H1 (cell line): ENCODE results near the gene LMBR1. TPM values are rescaled to one million over a fixed set of nuclear protein-coding genes. Genes with fewer than 3 reads are reported as not detected.

Experiments
- CTCF ChIA-PET: fragments of 300-600 bp; sonication (Branson Sonifier 250); formaldehyde crosslinking; loops from one replicate; lab custom pipeline; 2021; ENCODE audit not compliant: partially characterized antibody; lab: Charles Lee
- POLR2A ChIA-PET: fragments of 300-600 bp; sonication (Branson Sonifier 250); formaldehyde crosslinking; loops from one replicate; lab custom pipeline; 2021; ENCODE audit warnings: inconsistent platforms; ENCODE audit not compliant: partially characterized antibody; lab: Charles Lee
- DNase-seq, 2 experiments: peaks; one replicate each; pipeline versions ENCODE4 v3.0.0 to v3.0.0-alpha.2; 2010 to 2022; ENCODE audit warnings: low spot score in 2 of 2, low read depth in 1 of 2, mixed read lengths in 1 of 2
- FAIRE-seq: peaks from 2 replicates; lab custom pipeline; 2011; peaks lifted over from hg19 to GRCh38; lab: Jason Lieb, UNC
- H2AFZ ChIP-seq: 2 replicates; pipeline ENCODE4 v1.8.1; 2012; ENCODE audit warnings: low read length, inconsistent platforms
- H2AK5ac ChIP-seq: 2 replicates; pipeline ENCODE4 v1.6.1; 2013; ENCODE audit warnings: low read depth, low read length
- H2BK120ac ChIP-seq: replicated peaks from 2 replicates; pipeline ENCODE3; 2013; ENCODE audit warnings: low read depth, low read length, inconsistent platforms
- H2BK12ac ChIP-seq: 2 replicates; pipeline ENCODE4 v1.6.1; 2013; ENCODE audit warnings: low read depth, low read length
- H2BK15ac ChIP-seq: 2 replicates; pipeline ENCODE4 v1.6.1; 2013; ENCODE audit warnings: low read length
- H2BK20ac ChIP-seq: 2 replicates; pipeline ENCODE4 v1.6.1; 2013; ENCODE audit warnings: low read length
- H2BK5ac ChIP-seq: 2 replicates; pipeline ENCODE4 v1.6.1; 2013; ENCODE audit warnings: low read depth, low read length
- H3K14ac ChIP-seq: 2 replicates; pipeline ENCODE4 v1.6.1; 2013; ENCODE audit warnings: inconsistent platforms; ENCODE audit not compliant: insufficient read length
- H3K18ac ChIP-seq: 2 replicates; pipeline ENCODE4 v1.6.1; 2013; ENCODE audit warnings: low read length; ENCODE audit errors: extremely low read depth
- H3K23ac ChIP-seq: 2 replicates; pipeline ENCODE4 v1.6.1; 2013; ENCODE audit warnings: inconsistent platforms; ENCODE audit not compliant: insufficient read length
- H3K23me2 ChIP-seq: 2 replicates; pipeline ENCODE4 v1.6.1; 2013; ENCODE audit warnings: low read depth, low read length
- H3K27ac ChIP-seq: 2 replicates; pipeline ENCODE4 v1.6.1; 2011; ENCODE audit warnings: low read depth, low read length, inconsistent platforms
- H3K27me3 ChIP-seq, 4 experiments: replicated peaks in 1 of 4; 1 replicate in 1 of 4; 2 replicates in 3 of 4; pipeline versions ENCODE4 v1.6.1 to v1.8.1; 2011 to 2013; ENCODE audit warnings: low read length in 3 of 4, mild to moderate bottlenecking in 3 of 4, inconsistent platforms in 2 of 4, mixed read lengths in 2 of 4, moderate library complexity in 1 of 4; ENCODE audit not compliant: control insufficient read depth in 3 of 4, insufficient read depth in 3 of 4; ENCODE audit errors: extremely low read depth in 1 of 4
- H3K36me3 ChIP-seq, 4 experiments: 2 replicates each; pipeline versions ENCODE4 v1.6.1 to v1.8.1; 2011 to 2013; ENCODE audit warnings: mild to moderate bottlenecking in 4 of 4, low read length in 3 of 4, moderate library complexity in 2 of 4, control low read depth in 1 of 4, inconsistent platforms in 1 of 4; ENCODE audit not compliant: insufficient read depth in 4 of 4, control insufficient read depth in 2 of 4
- H3K4ac ChIP-seq: replicated peaks from 2 replicates; pipeline ENCODE3; 2013; ENCODE audit warnings: low read length, low read depth, mixed read lengths, inconsistent platforms; ENCODE audit not compliant: insufficient read length
- H3K4me1 ChIP-seq, 4 experiments: replicated peaks in 1 of 4; 1 replicate in 1 of 4; 2 replicates in 3 of 4; pipeline versions ENCODE4 v1.6.1 to v1.8.1; 2011 to 2013; ENCODE audit warnings: low read length in 3 of 4, inconsistent platforms in 2 of 4, mixed read lengths in 1 of 4; ENCODE audit not compliant: insufficient read depth in 4 of 4, control insufficient read depth in 3 of 4
- H3K4me2 ChIP-seq, 2 experiments: 2 replicates each; pipeline versions ENCODE4 v1.6.1 to v1.8.1; 2011 to 2013; ENCODE audit warnings: low read depth in 2 of 2, low read length in 2 of 2, control low read depth in 1 of 2, inconsistent platforms in 1 of 2, mild to moderate bottlenecking in 1 of 2; ENCODE audit not compliant: insufficient read depth in 1 of 2
- H3K4me3 ChIP-seq, 4 experiments: fragments of 200-600, 300-600 bp in 1 of 4; sonication (generic), shearing (Covaris generic), sonication (Bioruptor Twin) in 1 of 4; 2 replicates each; pipeline versions ENCODE4 v1.5.1 to v1.8.1; 2011 to 2016; ENCODE audit warnings: low read length in 4 of 4, low read depth in 3 of 4, control low read depth in 2 of 4, inconsistent platforms in 2 of 4, mild to moderate bottlenecking in 2 of 4, mixed read lengths in 1 of 4, moderate library complexity in 1 of 4; ENCODE audit not compliant: insufficient read depth in 2 of 4; ENCODE audit errors: extremely low read depth in 1 of 4
- H3K56ac ChIP-seq: replicated peaks from 2 replicates; pipeline ENCODE3; 2013; ENCODE audit warnings: low read depth, mild to moderate bottlenecking, mixed read lengths, low read length, inconsistent platforms; ENCODE audit not compliant: insufficient read length
- H3K79me1 ChIP-seq: 2 replicates; pipeline ENCODE4 v1.6.1; 2013; ENCODE audit warnings: low read depth, low read length, control low read depth
- H3K79me2 ChIP-seq, 2 experiments: 2 replicates each; pipeline versions ENCODE4 v1.6.1 to v1.8.1; 2012 to 2013; ENCODE audit warnings: low read length in 2 of 2, mild to moderate bottlenecking in 2 of 2, inconsistent platforms in 1 of 2; ENCODE audit not compliant: insufficient read depth in 2 of 2, control insufficient read depth in 1 of 2
- H3K9ac ChIP-seq, 4 experiments: replicated peaks in 1 of 4; 1 replicate in 1 of 4; 2 replicates in 3 of 4; pipeline versions ENCODE4 v1.6.1 to v1.8.1; 2011 to 2013; ENCODE audit warnings: low read depth in 3 of 4, low read length in 3 of 4, control low read depth in 2 of 4, mild to moderate bottlenecking in 2 of 4, moderate library complexity in 2 of 4, inconsistent platforms in 1 of 4; ENCODE audit errors: extremely low read depth in 1 of 4
- H3K9me3 ChIP-seq, 2 experiments: 2 replicates each; pipeline versions ENCODE4 v1.6.1 to v1.8.1; 2012 to 2013; ENCODE audit warnings: mild to moderate bottlenecking in 2 of 2, moderate library complexity in 2 of 2, control low read depth in 1 of 2, inconsistent platforms in 1 of 2, low read depth in 1 of 2, low read length in 1 of 2, mixed read lengths in 1 of 2; ENCODE audit not compliant: insufficient read depth in 2 of 2
- H4K20me1 ChIP-seq, 2 experiments: replicated peaks in 1 of 2; 2 replicates each; pipeline versions ENCODE3 to v1.8.1; 2011 to 2013; ENCODE audit warnings: inconsistent platforms in 2 of 2, low read length in 2 of 2, mild to moderate bottlenecking in 1 of 2; ENCODE audit not compliant: insufficient read depth in 2 of 2, control insufficient read depth in 1 of 2
- H4K5ac ChIP-seq: 2 replicates; pipeline ENCODE4 v1.6.1; 2013; ENCODE audit warnings: low read length, low read depth, mixed read lengths, inconsistent platforms; ENCODE audit not compliant: insufficient read length
- H4K8ac ChIP-seq: 2 replicates; pipeline ENCODE4 v1.8.0; 2013; ENCODE audit warnings: mild to moderate bottlenecking, moderate library complexity, low read length, inconsistent platforms; ENCODE audit not compliant: insufficient read depth; ENCODE audit errors: extremely low read depth
- H4K91ac ChIP-seq: replicated peaks from 2 replicates; pipeline ENCODE3; 2013; ENCODE audit warnings: low read length, mixed read lengths, inconsistent platforms; ENCODE audit not compliant: insufficient read length
- CBX5 ChIP-seq: fragments of 300-800, 300-1000 bp; sonication (generic); IDR thresholded peaks from 2 replicates; pipeline ENCODE4 v1.7.1; 2016; ENCODE audit warnings: antibody characterized with exemption, low read length, low read depth
- PHF8 ChIP-seq: fragments of 200-600 bp; sonication (generic); conservative IDR thresholded peaks from 2 replicates; pipeline ENCODE4 v1.7.1; 2012; ENCODE audit warnings: low read depth, mild to moderate bottlenecking, inconsistent platforms, low read length, moderate library complexity
- RAD21 ChIP-seq, 2 experiments: IDR thresholded peaks in 1 of 2; conservative IDR thresholded peaks in 1 of 2; 2 replicates each; pipeline ENCODE4 v1.6.1; 2011; ENCODE audit warnings: low read depth in 2 of 2, low read length in 2 of 2, improper control_type of control experiment in 1 of 2, inconsistent platforms in 1 of 2, mild to moderate bottlenecking in 1 of 2, moderate library complexity in 1 of 2
- RBBP5 ChIP-seq: IDR thresholded peaks from 2 replicates; pipeline ENCODE4 v1.7.1; 2012; ENCODE audit warnings: low read depth, mild to moderate bottlenecking, inconsistent platforms, low read length, moderate library complexity, borderline replicate concordance
- SP4 ChIP-seq: IDR thresholded peaks from 2 replicates; pipeline ENCODE4 v1.6.1; 2012; ENCODE audit warnings: low read length, inconsistent platforms
- WGBS, 2 experiments: shearing (Covaris generic) in 1 of 2; methylation state at CpG; one replicate each; pipeline versions ENCODE4 v1.1.6 to v1.1.7; 2013 to 2015; ENCODE audit warnings: low lambda C conversion rate in 2 of 2, mixed read lengths in 2 of 2, inconsistent platforms in 1 of 2, low coverage in 1 of 2, missing lambda C conversion rate in 1 of 2; ENCODE audit not compliant: insufficient replicate concordance in 2 of 2, insufficient coverage in 1 of 2, insufficient read length in 1 of 2; ENCODE audit errors: extremely low coverage in 1 of 2, missing lambda C conversion rate in 1 of 2; 5-methylcytosine and 5-hydroxymethylcytosine counted together
- polyA plus RNA-seq, 7 experiments: library from polyadenylated mRNA; depleted of rRNA in 3 of 7; stranded (reverse) in 5 of 7; unstranded in 2 of 7; fragments of >200 nt in 5 of 7; fragments of 200-250 nt in 2 of 7; gene quantifications; 1 replicate in 5 of 7; 2 replicates in 1 of 7; 4 replicates in 1 of 7; pipeline versions ENCODE4 v1.2.1 to v1.2.3, GENCODE V29; 2011 to 2013; ENCODE audit warnings: missing spikeins in 2 of 7, mixed read lengths in 2 of 7
- total RNA-seq: library from RNA; stranded (reverse); fragmentation: NEBNext Ultra II Directional; extraction: Animal tissue kit (Norgen Biotek cat#: 25700); gene quantifications from 2 replicates; pipeline ENCODE4 v1.2.1, GENCODE V29; 2021

The LMBR1 gene
- total and polyA plus RNA-seq, 2 of the 8 experiments (the other 6 are each of a cell fraction or from before 2014, with no cell fraction given), result 15.1 to 70.4 TPM

DNA sequence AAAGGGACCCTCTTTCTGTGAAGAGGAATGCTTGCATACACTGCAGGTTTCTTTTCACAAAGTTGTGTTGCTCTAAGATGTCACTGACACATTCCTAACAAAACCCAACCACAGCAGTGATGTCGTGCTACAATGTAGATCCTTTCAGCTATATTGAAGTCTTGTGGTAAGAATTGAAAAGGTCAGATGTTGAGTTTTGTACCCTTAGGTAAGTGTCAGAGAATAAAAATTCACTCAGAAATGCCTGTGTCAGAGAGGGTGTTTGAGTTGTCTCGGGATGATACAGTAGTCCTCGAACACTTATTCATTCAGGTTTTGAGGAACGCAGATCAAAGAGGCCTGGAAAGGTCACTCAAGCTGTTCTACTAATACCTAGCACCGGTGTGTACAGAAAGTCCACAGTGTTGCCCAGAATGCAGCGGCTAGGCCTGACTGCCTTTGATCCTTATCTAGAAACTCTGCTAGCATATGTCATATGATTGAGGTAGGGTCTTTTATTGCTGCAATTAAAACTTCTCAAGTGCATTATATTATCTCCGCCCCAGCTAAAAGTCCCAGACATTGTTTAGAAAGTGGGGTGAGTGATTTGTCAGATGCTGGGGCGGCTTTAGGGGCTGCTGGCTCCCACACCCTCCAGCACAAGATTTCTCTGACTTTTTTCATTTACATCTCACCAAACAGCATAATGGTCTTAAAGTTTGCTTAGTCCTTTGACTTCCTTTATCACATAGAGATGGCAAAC is 226.4 kb downstream of the LMBR1 start:
- no peak overlapping the region for H3K23ac ChIP-seq
- no peak overlapping the region for H3K14ac ChIP-seq
- CTCF ChIA-PET, result interaction anchor here (0.6 to 1.2 kb wide), 3 partner anchors 17 to 564 kb away, joined by 3 to 4 read pairs (median 4); no protein-coding TSS in a partner anchor
- no peak overlapping the region for H3K27ac ChIP-seq
- no peak overlapping the region; the same call in 1 of the 2 replicates for H2BK12ac ChIP-seq
- H4K8ac ChIP-seq, result no peak overlapping the region
- no peak overlapping the region for H3K4ac ChIP-seq
- TF ChIP-seq PHF8 (no peak), RBBP5 (no peak), SP4 (no peak), RAD21 (IDR thresholded peaks at IDR 0.05 in 1 of 2, conservative IDR thresholded peaks at IDR 0.05 in 1 of 2; ENCODE audit: low read depth in 2 of 2, low read length in 2 of 2) (no peak), CBX5 (no peak)
- 81% methylated on average over 8 of the region's 8 CpGs; no CpG with 5 or more reads in 1 of the 2 experiments for WGBS, 2 experiments
- no peaks in the 10 kb centered on the region for H3K9me3 ChIP-seq
- no peak overlapping the region for H3K9ac ChIP-seq
- H3K4me2 ChIP-seq, result 0 out of 4 replicates have a peak overlapping the region, but pooled peaks of 1 of the 2 experiments have one; percentile 25
- H3K18ac ChIP-seq, result no peak overlapping the region
- no peaks in the 10 kb centered on the region for H3K79me2 ChIP-seq
- no peaks in the 10 kb centered on the region for H3K27me3 ChIP-seq
- H4K5ac ChIP-seq, result no peak overlapping the region
- no peaks in the 10 kb centered on the region for H3K23me2 ChIP-seq
- H2AFZ ChIP-seq, result no peak overlapping the region
- no peak overlapping the region for H2BK5ac ChIP-seq
- DNase-seq (no peak), FAIRE-seq (peak; percentile 65)
- H3K79me1 ChIP-seq, result no peaks in the 10 kb centered on the region
- H4K91ac ChIP-seq, result no peak overlapping the region
- H3K36me3 ChIP-seq, result no peaks in the 10 kb centered on the region
- no peak overlapping the region for H2AK5ac ChIP-seq
- H2BK15ac ChIP-seq, result no peak overlapping the region
- H2BK120ac ChIP-seq, result no peak overlapping the region
- H3K4me3 ChIP-seq, result no peak overlapping the region
- H2BK20ac ChIP-seq, result no peak overlapping the region
- H3K4me1 ChIP-seq, result peaks cover 2 to 13% (median 9%) of the 10 kb centered on the region in 4 experiments; a peak in 6 of 7 replicates
- H4K20me1 ChIP-seq, result no peaks in the 10 kb centered on the region
- POLR2A ChIA-PET, result no interaction called here
- no peak overlapping the region for H3K56ac ChIP-seq
